ENCODE measurements around the gene TBC1D21.

The TBC1D21 gene

DNA sequence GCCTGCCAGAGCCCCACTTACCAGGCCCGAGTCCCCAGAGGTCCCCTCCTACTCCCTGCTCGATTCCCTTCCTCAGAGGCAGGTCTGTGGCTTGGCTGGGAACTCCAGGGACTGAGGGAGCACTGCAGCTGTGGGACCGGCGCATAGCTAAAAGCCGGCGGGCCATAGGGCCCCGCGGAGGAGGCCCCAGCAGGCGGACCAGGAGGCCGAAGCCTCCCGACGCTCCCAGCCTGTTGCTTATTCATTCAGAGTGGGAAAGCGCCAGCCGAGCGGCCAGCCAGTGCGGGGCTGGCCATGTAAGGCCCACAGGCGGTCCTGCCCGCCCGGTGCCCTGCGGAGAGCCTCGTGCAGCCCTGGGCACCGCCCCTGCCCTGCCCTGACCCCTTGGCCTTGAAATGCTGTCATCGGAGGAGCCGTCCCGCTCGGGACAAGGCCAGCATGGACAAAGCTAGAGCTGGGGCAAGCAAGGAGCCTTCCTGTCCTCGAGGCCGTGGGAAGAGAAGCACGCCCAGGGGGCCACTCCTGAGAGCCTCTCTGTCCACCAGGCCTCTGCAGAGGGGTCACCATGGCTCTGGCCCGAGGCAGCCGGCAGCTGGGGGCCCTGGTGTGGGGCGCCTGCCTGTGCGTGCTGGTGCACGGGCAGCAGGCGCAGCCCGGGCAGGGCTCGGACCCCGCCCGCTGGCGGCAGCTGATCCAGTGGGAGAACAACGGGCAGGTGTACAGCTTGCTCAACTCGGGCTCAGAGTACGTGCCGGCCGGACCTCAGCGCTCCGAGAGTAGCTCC lies 53.0 kb downstream of the TBC1D21 start, which contains the start of gene LOXL1:
Gene LOXL1, plus strand, starts transcription at position 244 of the 784 bp plus-strand sequence. Its CDS starts 322 bp downstream, at position 566.
- H4K20me1 ChIP-seq (ENCODE audit: insufficient read depth, low read length), result no peaks in the 10 kb centered on the region
- H3K79me2 ChIP-seq (ENCODE audit: insufficient read depth, low read length), result no peaks in the 10 kb centered on the region
- peak within 1 kb of the TSS; percentile 50 for H3K4me3 ChIP-seq (ENCODE audit: low read depth, low read length, poor library complexity, severe bottlenecking)
- peak within 1 kb of the TSS; percentile 56; the same call in 1 of the 2 replicates for H3K4me2 ChIP-seq (ENCODE audit: low read length)
- no peaks in the 10 kb centered on the region for H3K4me1 ChIP-seq (ENCODE audit: insufficient read depth, low read length, severe bottlenecking)
- H3K9me2 ChIP-seq (ENCODE audit: low read depth, low read length), result no peaks in the 10 kb centered on the region
- no peak within 1 kb of the TSS for H2AFZ ChIP-seq (ENCODE audit: low read length)
- 0 out of 2 replicates have a peak, but pooled peaks cover 3% of the 10 kb centered on the region for H3K27me3 ChIP-seq (ENCODE audit: insufficient read depth, low read length)
- no peak within 1 kb of the TSS for H3K9ac ChIP-seq (ENCODE audit: low read length)
- no peak for TF ChIP-seq EZH2 (IDR thresholded peaks at IDR 0.05; ENCODE audit: borderline replicate concordance, low read length)
- TF ChIP-seq, protein P1, sequence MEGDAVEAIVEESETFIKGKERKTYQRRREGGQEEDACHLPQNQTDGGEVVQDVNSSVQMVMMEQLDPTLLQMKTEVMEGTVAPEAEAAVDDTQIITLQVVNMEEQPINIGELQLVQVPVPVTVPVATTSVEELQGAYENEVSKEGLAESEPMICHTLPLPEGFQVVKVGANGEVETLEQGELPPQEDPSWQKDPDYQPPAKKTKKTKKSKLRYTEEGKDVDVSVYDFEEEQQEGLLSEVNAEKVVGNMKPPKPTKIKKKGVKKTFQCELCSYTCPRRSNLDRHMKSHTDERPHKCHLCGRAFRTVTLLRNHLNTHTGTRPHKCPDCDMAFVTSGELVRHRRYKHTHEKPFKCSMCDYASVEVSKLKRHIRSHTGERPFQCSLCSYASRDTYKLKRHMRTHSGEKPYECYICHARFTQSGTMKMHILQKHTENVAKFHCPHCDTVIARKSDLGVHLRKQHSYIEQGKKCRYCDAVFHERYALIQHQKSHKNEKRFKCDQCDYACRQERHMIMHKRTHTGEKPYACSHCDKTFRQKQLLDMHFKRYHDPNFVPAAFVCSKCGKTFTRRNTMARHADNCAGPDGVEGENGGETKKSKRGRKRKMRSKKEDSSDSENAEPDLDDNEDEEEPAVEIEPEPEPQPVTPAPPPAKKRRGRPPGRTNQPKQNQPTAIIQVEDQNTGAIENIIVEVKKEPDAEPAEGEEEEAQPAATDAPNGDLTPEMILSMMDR (IDR thresholded peaks at IDR 0.05; ENCODE audit: low read length), result no peak
- no peak within 1 kb of the TSS for H3K27ac ChIP-seq (ENCODE audit: low read depth, low read length, poor library complexity, severe bottlenecking)
- no peaks in the 10 kb centered on the region for H3K36me3 ChIP-seq (ENCODE audit: insufficient read depth, low read length)
- H3K9me3 ChIP-seq (ENCODE audit: low read length), result no peaks in the 10 kb centered on the region
- no peaks in the 10 kb centered on the region for H3F3A ChIP-seq (ENCODE audit: insufficient read depth, low read length)

DNA sequence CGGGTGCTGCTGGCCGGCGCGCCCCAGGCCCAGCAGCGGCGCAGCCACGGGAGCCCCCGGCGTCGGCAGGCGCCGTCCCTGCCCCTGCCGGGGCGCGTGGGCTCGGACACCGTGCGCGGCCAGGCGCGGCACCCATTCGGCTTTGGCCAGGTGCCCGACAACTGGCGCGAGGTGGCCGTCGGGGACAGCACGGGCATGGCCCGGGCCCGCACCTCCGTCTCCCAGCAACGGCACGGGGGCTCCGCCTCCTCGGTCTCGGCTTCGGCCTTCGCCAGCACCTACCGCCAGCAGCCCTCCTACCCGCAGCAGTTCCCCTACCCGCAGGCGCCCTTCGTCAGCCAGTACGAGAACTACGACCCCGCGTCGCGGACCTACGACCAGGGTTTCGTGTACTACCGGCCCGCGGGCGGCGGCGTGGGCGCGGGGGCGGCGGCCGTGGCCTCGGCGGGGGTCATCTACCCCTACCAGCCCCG lies 53.7 kb downstream of the TBC1D21 start:
- Histone ChIP-seq H3K27me3 (ENCODE audit: insufficient read depth, low read length) (0 out of 2 replicates have a peak, but pooled peaks cover 3% of the 10 kb centered on the region), H3K9ac (ENCODE audit: low read length) (no peak overlapping the region), H3K4me3 (ENCODE audit: low read depth, low read length, poor library complexity, severe bottlenecking) (peak overlapping the region; percentile 50), H4K20me1 (ENCODE audit: insufficient read depth, low read length) (no peaks in the 10 kb centered on the region), H3K9me2 (ENCODE audit: low read depth, low read length) (no peaks in the 10 kb centered on the region), H3F3A (ENCODE audit: insufficient read depth, low read length) (no peaks in the 10 kb centered on the region), H3K9me3 (ENCODE audit: low read length) (no peaks in the 10 kb centered on the region), H2AFZ (ENCODE audit: low read length) (no peak overlapping the region), H3K4me1 (ENCODE audit: insufficient read depth, low read length, severe bottlenecking) (no peaks in the 10 kb centered on the region), H3K27ac (ENCODE audit: low read depth, low read length, poor library complexity, severe bottlenecking) (no peak overlapping the region), H3K4me2 (ENCODE audit: low read length) (peak overlapping the region; percentile 56; the same call in 1 of the 2 replicates), H3K36me3 (ENCODE audit: insufficient read depth, low read length) (no peaks in the 10 kb centered on the region), H3K79me2 (ENCODE audit: insufficient read depth, low read length) (no peaks in the 10 kb centered on the region)
- TF ChIP-seq, protein P1 (IDR thresholded peaks at IDR 0.05; ENCODE audit: low read length), result no peak
- TF ChIP-seq EZH2 (IDR thresholded peaks at IDR 0.05; ENCODE audit: borderline replicate concordance, low read length), result no peak

- peak overlapping the region; percentile 56 for H3K4me2 ChIP-seq (ENCODE audit: low read length)
- H2AFZ ChIP-seq (ENCODE audit: low read length), result no peak overlapping the region
- H3K36me3 ChIP-seq (ENCODE audit: insufficient read depth, low read length), result no peaks in the 10 kb centered on the region
- no peak overlapping the region for H3K9ac ChIP-seq (ENCODE audit: low read length)
- H3K4me3 ChIP-seq (ENCODE audit: low read depth, low read length, poor library complexity, severe bottlenecking), result peak overlapping the region; percentile 50
- H3K9me3 ChIP-seq (ENCODE audit: low read length), result no peaks in the 10 kb centered on the region
- no peaks in the 10 kb centered on the region for H4K20me1 ChIP-seq (ENCODE audit: insufficient read depth, low read length)
- no peaks in the 10 kb centered on the region for H3K4me1 ChIP-seq (ENCODE audit: insufficient read depth, low read length, severe bottlenecking)
- no peaks in the 10 kb centered on the region for H3F3A ChIP-seq (ENCODE audit: insufficient read depth, low read length)
- no peaks in the 10 kb centered on the region for H3K9me2 ChIP-seq (ENCODE audit: low read depth, low read length)
- H3K79me2 ChIP-seq (ENCODE audit: insufficient read depth, low read length), result no peaks in the 10 kb centered on the region
- TF ChIP-seq, protein P1 (IDR thresholded peaks at IDR 0.05; ENCODE audit: low read length), result peak; percentile 50
- TF ChIP-seq EZH2 (IDR thresholded peaks at IDR 0.05; ENCODE audit: borderline replicate concordance, low read length), result no peak
- H3K27ac ChIP-seq (ENCODE audit: low read depth, low read length, poor library complexity, severe bottlenecking), result no peak overlapping the region
- 0 out of 2 replicates have a peak, but pooled peaks cover 3% of the 10 kb centered on the region for H3K27me3 ChIP-seq (ENCODE audit: insufficient read depth, low read length)
Observed at GRCh38 chr15:73927476-73928240, 54.3 kb downstream of the TBC1D21 start.

Data from OCI-LY1 (cell line).